RPMI7951 (cell line): ENCODE results near the gene NTM. TPM values are rescaled to one million over a fixed set of nuclear protein-coding genes. Genes with fewer than 3 reads are reported as not detected.
"Not testable (repeated sequence)": the region's sequence is repeated elsewhere in the genome, so short reads cannot be mapped to it uniquely, and the experiment has no call there.

Source experiments
- DNase-seq: peaks from one replicate; pipeline ENCODE4 v3.0.0-alpha.2; 2012; ENCODE audit warnings: low read depth
- total RNA-seq: library from RNA; depleted of rRNA; stranded (reverse); fragments of >200 nt; shearing (Covaris generic); gene quantifications from 2 replicates; pipeline ENCODE4 v1.2.3, GENCODE V29; 2014

NTM gene
- total RNA-seq, 1 experiment from 2014 or later, result 47.8 TPM

- no peak for DNase-seq
Measured at GRCh38 chr11:131893103-131893890, 522.9 kb downstream of the NTM start.

GRCh38 chr11:131893988-131894387 lies 523.6 kb downstream of the NTM start:
- peak; percentile 89 for DNase-seq

GRCh38 chr11:131894615-131895544 lies 524.5 kb downstream of the NTM start:
- no peak for DNase-seq

DNA sequence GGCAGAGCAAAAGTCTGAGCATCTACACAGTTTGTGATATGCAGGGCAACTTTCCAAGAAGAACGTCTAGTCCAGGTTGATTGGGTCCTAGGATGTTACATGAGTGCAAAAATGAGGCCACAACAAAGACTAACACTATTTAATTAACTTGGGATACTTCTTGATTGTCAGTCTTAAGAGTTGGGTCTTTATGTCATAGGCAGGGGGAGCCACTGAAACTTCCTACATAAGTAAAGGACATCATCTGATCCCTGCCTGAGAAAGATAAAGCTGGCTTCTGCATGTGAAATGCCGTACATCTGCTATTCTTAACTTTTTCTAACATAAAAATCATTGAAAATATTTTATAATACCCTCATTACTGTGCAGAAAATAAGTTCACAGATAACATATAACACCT lies 525.5 kb downstream of the NTM start:
- no peak for DNase-seq

GRCh38 chr11:131896978-131897615 lies 526.7 kb downstream of the NTM start:
- no peak for DNase-seq

- DNase-seq, result no peak
Measured at GRCh38 chr11:131897956-131898355, 527.5 kb downstream of the NTM start.

DNA sequence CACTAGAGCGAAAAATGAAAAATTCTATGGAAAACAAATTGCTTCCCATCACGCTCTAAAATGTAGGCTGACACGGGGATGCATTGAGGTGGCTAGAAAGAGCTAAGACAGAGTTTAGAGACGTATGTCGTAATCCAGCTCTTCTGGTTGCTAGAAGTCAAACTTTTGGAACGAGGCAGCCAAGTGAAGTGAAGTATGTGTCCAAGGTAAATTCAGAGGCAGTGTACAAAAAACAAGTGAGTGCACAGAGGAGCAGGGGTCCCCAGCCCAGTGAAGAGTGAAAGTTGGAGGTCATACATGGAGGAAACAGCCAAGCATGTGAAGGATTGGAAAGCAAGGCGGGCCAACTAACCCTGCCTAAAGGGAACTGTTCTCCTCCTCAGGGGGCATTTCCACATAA lies 528.5 kb downstream of the NTM start:
- DNase-seq, result no peak

DNA sequence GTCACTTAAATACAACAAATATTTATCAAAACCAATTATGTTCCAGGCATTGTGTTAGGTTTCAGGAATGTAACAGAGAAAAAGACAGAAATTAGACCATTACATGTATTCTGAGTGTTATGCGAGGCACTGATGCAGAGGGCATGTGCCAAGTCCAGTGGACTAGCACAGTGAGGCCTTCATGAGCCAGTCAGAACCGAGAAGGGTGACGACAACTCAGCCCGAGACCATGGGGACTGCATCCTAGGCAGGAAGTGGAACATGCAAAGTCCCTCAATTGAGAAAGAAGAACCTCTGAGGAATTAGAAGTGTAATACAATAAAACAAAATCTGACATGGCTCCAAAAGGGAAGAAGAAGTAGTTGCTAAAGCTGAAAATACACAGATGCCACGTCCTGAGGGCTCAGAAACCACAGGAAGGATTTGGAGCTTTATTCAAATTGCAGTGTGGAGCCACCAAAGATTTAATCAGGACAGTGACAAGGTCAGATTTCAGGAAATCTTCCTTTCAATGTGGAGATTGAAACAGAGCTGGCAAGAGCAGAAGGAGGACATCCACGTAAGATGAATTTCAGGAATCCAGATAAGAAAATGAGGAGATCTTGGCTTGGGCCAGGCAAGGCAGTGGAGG lies 529.6 kb downstream of the NTM start:
- DNase-seq, result peak; percentile 55

DNA sequence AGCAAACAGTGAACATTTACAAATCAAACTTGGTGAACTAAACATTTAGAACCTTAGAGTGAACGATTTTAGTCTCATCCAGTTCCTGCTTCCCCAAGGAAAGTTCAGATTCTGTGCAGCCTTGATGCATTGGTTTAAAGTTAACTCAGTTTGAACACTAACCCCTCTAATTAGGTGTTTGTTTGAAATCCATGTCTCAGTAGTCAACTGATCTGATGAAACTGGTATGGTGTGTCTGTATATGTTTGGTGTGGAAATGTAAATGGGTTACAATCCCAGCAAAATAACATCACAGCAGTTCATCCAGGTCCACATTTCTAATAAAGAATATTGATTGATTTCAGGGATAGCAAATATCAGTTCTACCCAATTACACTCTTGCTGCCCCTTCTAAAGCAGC lies 532.0 kb downstream of the NTM start:
- no peak for DNase-seq

GRCh38 chr11:131903074-131903473 lies 532.7 kb downstream of the NTM start:
- DNase-seq, result no peak

DNA sequence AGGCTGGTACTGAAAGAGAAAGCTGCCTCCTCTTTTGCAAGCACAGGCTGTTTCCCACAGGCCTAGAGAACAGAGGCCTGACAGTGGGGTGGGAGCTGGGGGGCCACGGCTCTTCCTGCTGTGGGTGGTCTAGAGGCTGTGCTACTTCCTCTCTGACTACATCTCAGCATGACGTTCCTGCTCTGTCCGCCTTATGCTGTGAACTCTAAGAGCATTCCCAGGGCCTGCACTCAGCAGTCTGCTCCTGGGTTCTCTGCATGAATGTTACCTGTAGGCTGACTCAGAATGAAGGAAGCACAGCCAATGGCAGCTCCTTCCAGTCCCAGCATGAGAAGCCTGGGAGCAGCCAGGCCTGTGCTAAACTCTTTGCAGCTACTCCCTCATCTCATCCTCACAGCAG lies 534.3 kb downstream of the NTM start:
- no peak for DNase-seq

DNA sequence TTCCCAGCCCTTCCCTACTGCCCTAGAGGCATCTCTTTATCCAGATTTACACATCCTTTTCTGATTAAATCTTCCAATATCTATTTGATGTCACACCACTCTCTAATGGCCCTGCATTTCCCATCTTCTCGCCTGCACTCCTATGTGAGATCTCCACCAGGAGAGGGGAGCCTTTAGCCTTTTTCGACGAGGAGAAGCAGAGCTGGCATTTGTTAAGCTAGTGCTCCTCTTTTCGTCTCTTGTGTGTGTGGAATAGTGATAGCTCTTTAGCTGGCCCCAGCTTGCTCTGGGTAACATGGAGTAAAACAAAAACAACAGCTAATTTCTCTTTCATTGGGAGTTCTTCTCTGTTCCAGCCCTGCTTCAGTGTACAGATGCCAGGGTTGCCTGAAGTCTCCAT lies 536.5 kb downstream of the NTM start:
- DNase-seq, result no peak

DNA sequence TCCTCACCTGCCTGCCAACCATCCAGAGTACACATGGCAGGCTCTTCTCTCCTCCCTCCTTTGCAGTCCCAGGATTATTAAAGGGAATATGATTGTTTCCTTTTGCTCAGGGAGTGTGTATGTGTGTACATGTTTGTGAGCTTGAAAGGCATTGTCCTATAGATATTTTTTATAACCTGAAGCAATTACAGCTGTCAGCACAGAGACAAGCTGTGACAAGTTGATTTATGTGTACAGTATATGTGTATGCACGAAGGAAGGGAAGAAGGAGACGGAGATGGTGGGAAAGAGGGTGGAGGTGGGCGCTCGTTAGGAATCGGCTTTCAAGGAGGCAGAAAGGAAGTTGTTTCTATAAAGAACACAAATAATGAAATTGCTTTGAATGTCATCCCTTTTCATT lies 537.0 kb downstream of the NTM start:
- DNase-seq, result no peak

DNA sequence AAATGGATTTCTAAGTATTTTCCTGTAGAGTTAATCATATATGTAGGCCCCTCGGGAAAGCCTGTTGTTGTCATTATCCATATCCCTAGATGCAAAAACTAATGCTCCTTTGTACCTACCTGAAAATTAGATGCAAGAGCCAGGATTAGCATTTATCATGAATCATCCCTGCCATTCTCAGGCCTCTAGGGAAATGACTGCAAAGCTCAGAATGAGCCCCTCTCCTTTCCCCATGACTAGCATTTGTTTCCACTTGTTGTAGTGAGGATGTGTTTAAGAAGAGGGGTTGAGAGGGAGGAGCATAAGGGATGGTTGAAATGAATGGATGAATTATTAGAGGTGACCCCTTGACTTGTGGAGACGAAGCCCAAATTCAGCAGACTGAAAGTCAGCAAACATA lies 537.9 kb downstream of the NTM start:
- DNase-seq, result no peak

GRCh38 chr11:131909426-131910177 lies 539.2 kb downstream of the NTM start:
- no peak for DNase-seq

DNA sequence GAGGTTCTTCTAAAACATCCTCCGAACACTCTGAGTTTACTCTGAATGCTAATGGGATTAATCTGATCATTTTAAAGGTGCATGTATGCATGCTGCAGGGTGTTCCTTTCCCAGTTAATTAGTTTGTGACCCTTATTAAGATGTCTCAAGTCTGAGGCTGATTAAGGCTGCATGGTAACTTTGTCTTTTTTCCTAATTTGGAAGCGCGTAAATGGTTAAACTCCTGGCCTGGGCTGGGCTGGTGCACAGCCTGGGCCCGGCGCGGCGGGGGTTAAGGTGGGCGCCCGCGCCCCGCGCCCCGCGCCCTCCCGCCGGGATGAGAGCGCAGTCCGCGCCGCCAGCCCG lies 539.7 kb downstream of the NTM start:
- DNase-seq, result no peak

DNA sequence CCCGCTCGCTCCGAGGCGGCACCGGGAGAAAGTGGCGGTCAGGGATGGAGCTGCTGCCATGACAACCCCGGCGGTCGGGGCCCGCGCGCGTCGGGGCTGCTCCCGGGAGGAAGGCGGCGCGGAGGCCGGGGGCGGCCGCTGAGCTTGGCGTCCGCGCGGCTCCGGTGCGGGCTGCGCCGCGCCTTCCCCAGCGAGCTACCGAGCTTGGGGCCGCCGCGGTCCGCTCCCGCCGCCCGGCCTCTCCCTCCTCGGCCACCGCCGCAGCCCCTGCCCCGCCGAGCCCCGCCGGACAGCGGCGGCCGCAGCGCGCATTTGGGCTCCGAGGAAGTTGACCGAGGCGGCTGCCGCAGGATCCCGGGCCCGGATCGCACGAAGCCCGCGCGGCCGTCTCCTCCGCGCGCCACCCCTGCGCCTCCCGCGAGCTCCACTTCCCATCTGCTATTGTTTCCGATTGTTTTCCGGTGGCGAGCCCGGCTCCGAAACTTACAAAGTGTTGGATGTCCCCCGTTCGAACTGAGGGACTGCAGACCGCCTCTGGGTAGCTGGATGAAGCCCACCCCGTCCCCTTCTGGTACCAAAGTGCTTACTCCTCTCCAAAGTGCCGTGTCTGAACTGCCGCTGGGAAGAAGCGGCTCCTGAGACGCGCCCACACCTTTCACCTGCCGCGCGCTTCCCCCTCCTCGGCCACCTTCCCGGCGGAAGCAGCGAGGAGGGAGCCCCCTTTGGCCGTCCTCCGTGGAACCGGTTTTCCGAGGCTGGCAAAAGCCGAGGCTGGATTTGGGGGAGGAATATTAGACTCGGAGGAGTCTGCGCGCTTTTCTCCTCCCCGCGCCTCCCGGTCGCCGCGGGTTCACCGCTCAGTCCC lies 540.3 kb downstream of the NTM start:
- DNase-seq, result peak; percentile 52

- DNase-seq, result not testable (repeated sequence)
Measured at GRCh38 chr11:131911388-131912032, 541.1 kb downstream of the NTM start.

GRCh38 chr11:131912134-131912533 lies 541.7 kb downstream of the NTM start:
- no peak for DNase-seq

GRCh38 chr11:131913267-131913666 lies 542.9 kb downstream of the NTM start:
- peak; percentile 70 for DNase-seq
